HG02885 (cell line): ENCODE results near the gene COL19A1.
"Not testable (repeated sequence)": the region's sequence is repeated elsewhere in the genome, so short reads cannot be mapped to it uniquely, and the experiment has no call there.

ENCODE experiments used
- ATAC-seq: cut with Tn5 transposase; IDR thresholded peaks from one replicate; pipeline ENCODE4 v1.9.1; 2021; ENCODE audit warnings: mild to moderate bottlenecking; ENCODE audit not compliant: unreplicated experiment, poor library complexity

COL19A1 gene

GRCh38 chr6:69894578-69895347 is 28.4 kb downstream of the COL19A1 start:
- peak; percentile 76 for ATAC-seq

- peak; percentile 18 for ATAC-seq
Measured at GRCh38 chr6:69895396-69895795, 29.0 kb downstream of the COL19A1 start.

DNA sequence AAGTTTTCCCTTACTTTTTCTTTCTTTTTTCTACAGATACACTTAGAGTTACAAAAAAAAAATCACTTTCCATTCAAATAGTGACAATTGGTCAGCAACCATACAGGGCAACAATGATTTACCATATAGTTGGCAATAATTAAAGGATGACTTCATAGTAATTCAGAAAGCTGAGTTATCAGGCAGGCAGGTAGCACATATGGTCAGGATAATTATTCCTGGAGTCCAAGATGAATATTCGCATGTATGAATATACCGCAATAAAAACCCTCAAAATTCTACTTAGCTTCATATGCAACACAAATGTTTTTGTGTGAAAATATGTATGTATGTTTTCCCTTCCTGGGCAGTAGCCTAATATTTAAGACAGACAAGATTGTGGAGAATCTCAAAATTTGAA is 34.5 kb downstream of the COL19A1 start:
- ATAC-seq: no peak

DNA sequence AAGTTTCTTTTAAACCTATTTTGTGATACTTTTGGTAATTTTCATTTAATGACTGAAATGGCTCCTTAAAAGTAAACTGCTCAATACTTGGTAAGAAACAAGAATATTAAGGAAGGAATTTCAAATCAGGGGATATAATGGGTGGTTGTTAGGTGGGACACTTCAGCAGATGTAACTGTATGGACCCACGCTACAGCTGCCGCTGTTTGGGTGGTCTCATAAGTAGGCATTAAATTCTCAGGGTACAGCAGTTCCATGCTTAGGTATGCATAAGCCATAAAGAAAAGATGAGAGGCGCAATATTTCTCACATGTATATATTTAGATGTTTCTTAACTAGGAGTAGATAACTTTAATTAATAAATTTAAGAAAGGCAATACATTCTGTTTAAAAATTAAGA is 35.0 kb downstream of the COL19A1 start:
- no peak for ATAC-seq

GRCh38 chr6:69907981-69908498 is 41.7 kb downstream of the COL19A1 start:
- ATAC-seq: no peak

- no peak for ATAC-seq
Measured at GRCh38 chr6:69913361-69913760, 47.0 kb downstream of the COL19A1 start.

DNA sequence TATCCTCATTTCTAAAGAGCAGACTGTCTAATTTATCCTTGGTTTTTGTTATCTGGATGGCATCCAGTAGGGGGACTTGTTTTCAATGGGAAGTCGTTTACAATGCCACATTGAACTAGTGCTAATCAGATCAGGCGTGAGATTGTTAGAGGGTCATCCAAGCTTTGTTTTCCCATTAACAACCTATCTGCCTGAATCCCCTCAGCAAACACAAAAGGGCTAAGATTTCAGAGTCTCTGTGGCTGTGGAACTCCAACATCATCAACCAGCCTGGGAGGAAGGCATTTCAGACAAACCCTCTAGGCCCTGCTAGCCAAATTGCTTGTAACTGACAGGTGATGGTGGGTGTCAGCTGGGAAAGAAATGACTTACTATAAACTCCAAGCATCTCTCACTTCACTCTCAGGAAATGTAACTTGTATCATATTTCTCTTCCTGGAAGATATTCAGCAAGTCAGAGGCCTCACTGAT is 47.7 kb downstream of the COL19A1 start:
- ATAC-seq: no peak

- ATAC-seq: no peak
Measured at GRCh38 chr6:69915346-69915745, 49.0 kb downstream of the COL19A1 start.

- peak; percentile 68 for ATAC-seq
Measured at GRCh38 chr6:69917834-69918233, 51.5 kb downstream of the COL19A1 start.

DNA sequence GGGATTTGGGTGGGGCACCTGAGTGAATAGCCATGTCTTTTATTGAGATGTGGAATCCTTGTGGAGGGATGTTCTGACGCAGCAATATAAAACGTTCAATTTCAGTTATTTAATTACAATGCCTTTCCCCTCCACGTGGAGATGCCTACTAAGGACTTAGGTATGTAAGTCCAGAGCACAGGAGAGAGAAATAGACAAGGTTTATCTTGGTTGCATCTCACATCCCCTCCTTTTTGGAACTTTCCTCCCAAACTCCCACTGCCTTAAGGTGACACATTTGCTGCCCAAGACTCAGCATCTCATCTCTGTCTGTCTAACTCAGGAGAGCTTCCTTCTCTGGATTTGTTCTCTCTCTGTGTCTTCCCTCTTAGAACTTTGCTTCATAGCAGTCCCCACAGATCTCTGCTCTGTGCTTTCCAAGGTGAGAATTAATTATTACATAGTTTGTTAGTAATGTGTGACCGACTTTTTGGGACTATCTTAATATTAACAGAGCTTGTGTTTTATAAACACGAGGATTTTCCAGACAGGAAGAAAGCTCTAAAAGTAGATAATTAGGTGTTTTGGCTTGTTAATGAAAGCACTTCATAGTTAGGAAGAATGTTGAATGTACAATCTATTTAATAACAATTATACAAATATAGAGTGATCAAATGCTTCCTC is 52.6 kb downstream of the COL19A1 start:
- no peak for ATAC-seq

GRCh38 chr6:69921066-69921465 is 54.7 kb downstream of the COL19A1 start:
- not testable (repeated sequence) for ATAC-seq

GRCh38 chr6:69921611-69922010 is 55.3 kb downstream of the COL19A1 start:
- ATAC-seq: not testable (repeated sequence)

- ATAC-seq: no peak
Measured at GRCh38 chr6:69926745-69927144, 60.4 kb downstream of the COL19A1 start.

DNA sequence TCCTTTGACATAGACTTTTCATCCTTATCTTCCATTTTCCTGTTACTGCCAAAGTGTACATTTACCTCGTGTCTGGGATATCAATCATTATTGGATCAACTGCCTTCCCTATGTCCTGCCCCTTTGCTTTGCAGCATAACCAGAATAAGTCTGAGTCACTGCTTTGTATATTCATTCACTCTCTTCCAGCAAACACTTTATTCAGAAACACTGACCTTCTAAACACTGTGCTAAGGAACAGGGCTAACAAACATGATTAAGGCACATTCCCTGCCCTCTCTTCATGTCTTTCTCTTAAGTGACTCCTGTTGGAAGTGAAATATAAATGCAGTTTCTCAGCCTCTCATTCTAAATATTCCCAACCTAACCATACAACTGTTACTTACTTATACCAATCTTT is 66.9 kb downstream of the COL19A1 start:
- no peak for ATAC-seq

GRCh38 chr6:69935079-69935478 is 68.7 kb downstream of the COL19A1 start:
- ATAC-seq: no peak

- ATAC-seq: no peak
Measured at GRCh38 chr6:69936674-69937363, 70.5 kb downstream of the COL19A1 start.

DNA sequence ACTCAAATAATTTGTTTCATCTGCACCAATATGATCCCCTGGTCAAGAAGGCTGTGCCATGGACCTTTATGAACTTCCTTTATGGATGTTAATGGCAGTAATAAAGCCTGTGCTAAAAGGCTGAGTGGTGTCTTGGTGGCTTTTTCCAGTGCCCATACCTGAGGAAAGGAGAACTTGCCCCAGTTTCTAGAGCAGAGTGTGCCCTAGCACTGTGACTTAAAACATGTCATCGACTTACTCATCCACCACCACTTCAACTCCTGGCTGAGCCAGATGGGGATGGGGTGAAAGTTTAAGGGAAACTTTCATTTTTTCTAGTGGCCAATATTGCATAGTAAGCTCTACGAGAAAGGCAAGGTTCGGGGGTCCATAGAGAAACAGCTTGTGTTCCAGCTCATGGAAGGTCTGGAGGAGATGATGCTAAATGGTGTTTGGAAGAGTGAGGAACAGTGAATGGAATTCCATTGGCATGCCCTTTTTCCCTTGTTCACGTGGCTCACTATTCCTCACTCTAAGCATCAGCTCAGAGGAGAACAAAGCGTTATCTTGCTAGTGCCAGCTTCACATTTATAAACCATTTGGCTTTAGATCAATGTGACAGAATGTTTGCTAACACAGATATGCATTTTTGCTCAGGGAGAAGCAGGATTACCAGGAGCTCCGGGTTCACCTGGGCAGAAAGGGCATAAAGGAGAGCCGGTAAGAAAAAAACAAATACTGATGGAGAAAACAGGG is 71.2 kb downstream of the COL19A1 start:
- no peak for ATAC-seq

DNA sequence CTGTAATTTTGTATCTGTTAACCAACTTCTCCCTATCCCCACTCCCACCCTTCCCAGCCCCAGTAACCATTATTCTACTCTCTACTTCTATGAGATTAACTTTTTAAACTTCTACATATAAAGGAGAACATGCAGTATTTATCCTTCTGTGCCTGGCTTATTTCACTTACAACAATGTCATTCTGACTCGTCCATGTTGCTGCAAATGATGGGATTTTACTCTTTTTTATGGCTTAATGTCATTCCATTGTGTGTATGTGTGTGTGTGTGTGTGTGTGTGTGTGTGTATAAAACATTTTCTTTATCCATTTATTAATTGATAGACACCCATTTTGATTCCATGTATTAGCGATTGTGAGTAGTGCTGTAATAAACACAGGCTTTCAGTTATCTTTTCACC is 76.1 kb downstream of the COL19A1 start:
- no peak for ATAC-seq

- ATAC-seq: no peak
Measured at GRCh38 chr6:69945192-69945591, 78.8 kb downstream of the COL19A1 start.

DNA sequence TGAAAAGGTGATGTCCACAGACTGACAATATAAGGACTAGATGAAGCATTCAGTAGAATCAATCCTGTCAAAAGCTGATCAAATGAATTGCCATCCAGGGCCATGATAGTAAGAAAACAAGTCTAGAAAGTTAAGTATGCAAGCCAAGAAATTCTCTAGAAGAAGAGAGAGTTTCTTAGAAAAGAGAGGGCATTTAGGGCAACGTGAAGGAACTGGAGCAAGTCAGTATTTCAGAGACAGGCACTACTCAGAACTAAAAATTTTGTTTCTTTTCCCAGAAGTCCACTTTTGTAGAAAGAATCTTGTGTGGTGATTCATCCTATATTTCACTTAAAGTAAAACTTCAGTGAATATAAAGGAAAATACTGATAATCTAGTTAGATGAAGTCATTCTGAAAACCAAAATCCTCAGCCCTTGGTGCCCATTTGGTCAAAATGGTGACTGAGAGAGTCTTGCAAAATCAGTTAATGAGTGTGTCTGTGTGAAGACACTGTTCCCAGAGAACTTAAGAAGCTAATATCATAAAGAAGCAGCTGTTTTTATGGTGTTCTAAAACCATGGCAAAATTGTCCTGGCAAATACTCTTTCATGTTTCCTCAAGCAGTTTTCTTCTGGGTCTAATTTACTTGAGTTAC is 82.2 kb downstream of the COL19A1 start:
- no peak for ATAC-seq
